IPS DF 19.7 (cell line): ENCODE data around the gene SLFN5.
"Not testable (repeated sequence)": the region's sequence is repeated elsewhere in the genome, so short reads cannot be mapped to it uniquely, and the experiment has no call there.

Experiments used
- DNase-seq: peaks from one replicate; pipeline ENCODE4 v3.0.0-alpha.2; 2013; ENCODE audit warnings: low read depth, low spot score

The SLFN5 gene

DNA sequence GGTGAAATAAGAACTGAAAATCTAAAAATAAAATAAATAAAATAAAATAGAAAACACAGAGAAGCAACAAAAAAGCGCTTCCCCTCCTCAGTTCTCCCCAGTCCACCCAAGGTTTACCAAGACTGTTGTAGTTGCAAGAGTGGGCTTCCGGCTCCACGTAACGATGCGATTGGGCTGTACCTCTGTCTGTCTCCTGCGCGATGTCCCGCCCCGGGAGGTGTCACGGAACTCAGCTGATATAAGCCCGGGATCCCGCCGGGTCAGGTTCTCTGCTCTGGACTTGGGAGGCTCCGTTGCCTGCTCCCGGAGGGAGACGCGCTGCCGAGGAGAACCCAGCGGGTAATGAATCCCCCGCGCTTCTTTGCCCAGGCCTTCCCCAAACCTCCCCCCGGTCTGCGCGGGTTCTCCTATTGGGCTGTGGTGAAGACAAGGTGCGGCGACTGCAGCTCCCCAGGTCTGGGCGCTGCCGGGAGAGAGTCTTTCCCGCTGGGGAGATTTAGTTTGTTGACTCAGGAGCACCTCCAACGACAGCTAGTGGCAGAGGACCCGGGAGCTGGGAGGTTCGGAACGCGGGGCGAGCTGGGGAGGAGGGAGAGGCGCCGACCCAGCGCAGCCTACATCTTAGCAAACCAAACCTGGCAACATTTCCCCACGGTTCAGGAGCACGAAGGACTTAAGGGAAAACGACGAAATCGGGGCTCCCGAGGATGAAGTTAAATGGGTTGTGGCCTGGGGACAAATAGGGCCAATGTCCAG is at the start of gene SLFN5:
Gene SLFN5 (plus strand): TSS at position 268 of the 756 bp plus-strand sequence. CDS start 15,619 bp downstream, outside the sequence.
- DNase-seq: peak; percentile 45

DNA sequence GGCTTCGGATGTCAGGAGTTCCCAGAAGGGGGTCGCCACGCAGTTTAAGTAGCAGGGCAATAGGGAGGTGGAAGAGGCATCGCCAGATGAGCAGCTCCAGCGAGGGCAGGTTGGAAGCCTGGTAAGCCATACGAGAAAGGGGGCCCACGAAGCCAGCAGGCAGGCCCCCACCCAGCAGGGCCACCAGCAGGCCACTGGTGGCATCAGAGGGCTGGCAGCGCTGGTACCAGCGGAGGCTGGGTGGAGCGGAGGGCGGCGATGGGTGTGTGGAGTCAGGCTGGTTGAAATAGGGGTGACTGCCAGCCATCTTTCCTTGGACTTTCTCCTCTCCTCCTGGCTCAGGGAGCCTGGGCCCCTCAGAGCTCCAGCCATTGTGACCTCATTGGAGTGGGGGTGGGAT is 48.9 kb upstream of the SLFN5 start, which contains the start of gene SLC35G3:
Gene SLC35G3 (minus strand): TSS at position 393 of the 400 bp plus-strand sequence. CDS start 86 bp downstream, at position 307.
- not testable (repeated sequence) for DNase-seq

DNA sequence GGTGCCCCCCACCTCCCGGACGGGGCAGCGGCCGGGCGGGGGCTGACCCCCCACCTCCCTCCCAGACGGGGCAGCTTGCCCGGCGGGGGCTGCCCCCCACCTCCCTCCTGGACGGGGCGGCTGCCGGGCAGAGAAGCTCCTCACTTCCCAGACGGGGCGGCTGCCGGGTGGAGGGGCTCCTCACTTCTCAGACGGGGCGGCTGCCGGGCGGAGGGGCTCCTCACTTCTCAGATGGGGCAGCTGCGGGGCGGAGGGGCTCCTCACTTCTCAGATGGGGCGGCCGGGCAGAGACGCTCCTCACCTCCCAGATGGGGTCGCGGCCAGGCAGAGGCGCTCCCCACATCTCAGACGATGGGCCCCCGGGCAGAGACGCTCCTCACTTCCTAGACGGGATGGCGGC is 47.8 kb upstream of the SLFN5 start:
- not testable (repeated sequence) for DNase-seq

DNA sequence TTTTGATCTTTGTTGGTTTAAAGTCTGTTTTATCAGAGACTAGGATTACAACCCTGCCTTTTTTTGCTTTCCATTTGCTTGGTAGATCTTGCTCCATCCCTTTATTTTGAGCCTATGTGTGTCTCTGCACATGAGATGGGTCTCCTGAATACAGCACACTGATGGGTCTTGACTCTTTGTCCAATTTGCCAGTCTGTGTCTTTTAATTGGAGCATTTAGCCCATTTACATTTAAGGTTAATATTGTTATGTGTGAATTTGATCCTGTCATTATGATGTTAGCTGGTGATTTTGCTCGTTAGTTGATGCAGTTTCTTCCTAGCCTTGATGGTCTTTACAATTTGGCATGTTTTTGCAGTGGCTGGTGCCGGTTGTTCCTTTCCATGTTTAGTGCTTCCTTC is 40.3 kb upstream of the SLFN5 start:
- not testable (repeated sequence) for DNase-seq

DNA sequence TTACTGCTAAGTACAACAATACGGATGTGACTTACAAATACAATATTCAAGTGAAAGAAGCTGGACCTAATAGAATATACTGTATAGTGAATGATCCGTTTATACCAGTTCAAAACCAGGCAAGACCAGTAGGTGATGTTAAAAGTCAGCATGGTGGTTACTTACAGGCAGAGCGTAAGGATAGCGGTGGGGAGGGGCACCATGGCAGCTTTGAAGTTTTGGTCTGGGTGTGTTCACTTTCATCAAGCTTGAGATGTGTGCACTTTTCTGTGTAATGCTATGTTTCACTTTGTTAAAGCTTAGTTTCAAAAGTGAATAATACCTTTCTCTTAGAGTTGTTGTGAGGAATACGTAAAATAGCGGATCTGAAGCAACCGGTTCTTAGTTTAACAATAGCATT is 32.1 kb upstream of the SLFN5 start:
- DNase-seq: no peak

DNA sequence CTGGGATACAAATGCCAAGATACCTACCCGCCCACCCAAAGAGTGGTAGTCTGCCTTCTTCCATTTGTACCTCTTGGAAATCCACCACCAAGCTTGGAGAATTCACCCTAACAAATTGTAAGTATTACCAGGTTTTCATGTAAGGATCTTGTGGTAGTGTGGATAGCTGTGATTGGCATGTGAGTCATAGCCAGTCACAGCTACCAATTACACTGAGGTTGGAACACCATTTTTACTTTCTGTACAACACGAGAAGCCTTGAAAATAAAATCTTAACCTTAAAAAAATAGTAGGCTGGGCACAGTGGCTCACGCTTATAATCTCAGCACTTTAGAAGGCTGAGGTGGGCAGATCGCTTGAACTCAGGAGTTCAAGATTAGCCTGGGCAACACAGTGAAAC is 30.2 kb upstream of the SLFN5 start:
- no peak for DNase-seq

DNA sequence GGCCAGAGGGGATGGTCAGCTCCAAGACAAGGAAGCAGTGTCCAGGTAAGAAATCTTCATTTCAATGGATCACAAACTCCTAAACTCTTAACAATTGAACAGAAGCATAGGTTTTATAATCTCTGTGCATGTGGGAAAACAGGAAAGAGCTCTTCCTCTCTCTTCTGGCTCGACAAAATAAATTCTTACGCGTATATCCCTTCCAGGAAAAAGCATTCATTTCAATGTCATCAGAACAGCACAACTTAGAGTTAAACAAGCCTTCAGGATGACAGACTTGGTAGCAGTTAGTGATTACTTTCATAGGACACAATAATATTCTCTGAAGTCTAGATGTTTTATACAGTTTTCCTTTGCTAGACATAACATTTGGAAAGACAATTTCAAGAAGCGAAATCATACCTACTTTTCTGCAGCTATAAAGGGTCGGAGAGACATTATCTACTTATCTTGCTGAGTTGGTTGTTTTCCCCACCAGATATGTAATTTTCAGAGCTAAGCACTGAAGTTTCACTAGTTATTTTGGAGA is 29.4 kb upstream of the SLFN5 start:
- DNase-seq: no peak

DNA sequence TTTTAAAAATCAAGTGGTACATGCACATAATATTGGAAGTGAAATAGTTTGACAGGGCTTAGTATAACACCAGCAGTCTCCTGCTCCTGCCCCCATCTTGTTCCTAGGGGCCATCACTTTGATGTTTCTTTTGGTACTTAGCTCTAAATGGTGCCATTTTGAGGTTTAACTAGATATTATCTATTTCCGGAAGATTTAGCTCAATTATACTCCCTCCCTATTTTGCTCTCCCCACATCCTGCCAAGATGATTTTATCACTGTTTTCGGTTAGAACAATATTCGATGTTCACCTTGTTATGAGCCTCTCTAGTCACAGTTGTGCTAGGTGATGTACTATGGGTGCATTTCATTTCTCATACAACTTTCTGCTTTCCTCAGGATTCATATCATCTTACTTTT is 28.7 kb upstream of the SLFN5 start:
- DNase-seq: no peak

DNA sequence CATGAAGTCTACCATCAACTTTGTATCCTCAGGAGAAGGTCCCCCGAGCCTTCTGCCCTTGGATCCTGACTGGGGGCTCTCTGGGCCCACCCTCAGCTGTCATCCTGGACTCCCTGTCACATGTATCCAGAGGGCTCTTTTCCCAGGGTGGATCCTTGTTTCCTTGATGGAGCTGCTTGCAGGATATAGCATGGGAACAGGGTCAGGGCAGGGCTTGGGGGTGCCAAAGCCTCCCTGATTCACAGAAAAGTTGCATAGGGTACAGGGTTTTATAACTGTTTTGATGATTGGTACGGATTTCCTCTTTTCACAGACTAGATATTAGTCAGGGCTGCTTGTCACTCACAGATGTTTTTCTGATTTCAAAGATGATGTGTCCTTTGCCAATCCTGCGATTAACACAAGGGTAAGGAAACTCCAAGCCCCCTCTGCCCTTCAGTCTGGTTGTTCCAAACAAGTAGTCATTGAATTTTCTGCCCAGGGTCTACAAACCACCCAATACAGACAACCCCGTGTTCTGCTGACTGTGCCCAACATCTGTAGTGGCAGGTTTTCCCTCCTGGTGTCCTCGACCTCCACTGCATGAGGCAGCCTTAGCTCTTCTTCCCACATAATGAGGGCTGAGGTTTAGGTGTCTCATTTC is 28.1 kb upstream of the SLFN5 start:
- DNase-seq: no peak

DNA sequence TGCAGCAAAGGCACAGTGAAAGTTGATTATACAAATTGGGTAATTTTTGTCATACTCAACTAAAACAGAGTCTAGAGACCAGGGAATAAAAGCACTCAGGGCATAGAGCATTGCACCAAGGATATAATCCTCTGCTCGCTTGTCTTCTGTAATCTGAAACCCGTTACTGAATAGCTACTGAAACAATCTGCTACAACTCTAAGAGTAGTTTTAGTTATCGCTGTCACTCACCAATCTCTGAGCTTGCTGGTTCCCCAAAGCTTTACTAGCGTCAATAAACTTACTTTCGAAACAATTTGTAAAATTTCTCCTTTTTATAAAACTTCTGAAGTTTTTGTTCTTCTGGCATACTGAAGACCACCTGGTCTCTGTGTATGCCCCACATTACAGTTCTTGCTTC is 25.8 kb upstream of the SLFN5 start:
- DNase-seq: no peak

DNA sequence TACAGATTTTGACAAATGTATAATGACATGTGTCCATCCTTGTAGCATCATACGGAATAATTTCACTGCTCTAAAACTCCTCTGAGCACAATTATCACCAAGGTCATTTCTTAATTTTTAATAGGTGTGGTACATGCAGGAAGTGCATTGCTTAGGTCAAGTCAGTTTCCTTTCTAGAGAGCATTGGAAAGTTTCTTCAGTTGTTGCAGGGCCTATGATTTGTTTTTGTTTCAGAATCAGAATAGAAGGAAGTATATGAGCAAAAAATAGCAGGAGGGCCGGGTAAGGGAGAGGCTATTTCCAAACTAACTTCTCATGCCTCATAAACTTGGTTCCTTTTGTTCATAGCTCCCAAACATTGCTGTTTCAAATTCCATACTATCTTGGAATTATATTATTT is 24.0 kb upstream of the SLFN5 start:
- DNase-seq: no peak

DNA sequence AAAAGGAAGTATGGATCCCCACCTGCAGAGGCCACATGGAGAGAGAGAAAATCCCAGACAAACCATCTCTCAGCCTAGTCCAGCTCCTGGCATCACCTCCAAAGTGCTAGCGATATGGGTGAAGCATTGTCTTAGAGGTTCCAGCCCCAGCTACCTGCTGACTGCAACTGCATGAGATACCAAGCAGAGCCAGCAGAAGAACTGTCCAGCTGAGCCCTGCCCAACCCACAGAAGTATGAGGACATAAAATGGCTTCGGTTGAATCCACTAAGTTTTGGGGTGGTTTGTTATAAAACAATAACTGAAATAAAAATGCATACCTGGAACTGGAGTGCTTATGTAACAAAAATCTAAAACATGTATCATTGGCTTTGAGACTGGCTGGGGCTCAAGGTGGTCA is 20.4 kb upstream of the SLFN5 start:
- DNase-seq: no peak

DNA sequence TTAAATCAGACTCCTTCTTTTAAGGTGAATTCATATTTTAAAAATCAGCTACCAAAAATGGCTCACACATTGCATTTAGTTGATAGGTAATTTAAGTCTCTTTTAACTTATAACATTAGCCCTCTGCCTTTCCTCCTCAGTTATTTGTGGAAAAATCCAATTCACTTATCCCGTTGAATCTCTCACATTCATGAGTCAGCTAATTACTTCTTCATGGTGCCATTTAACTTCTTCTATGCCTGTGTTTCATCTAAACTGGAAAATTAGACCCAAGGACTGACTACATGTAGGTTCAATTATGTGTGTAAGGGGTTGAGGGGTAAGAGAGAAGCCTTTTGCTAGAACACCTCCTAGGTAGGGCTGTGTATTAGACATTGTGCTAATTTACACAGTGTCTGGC is 18.4 kb upstream of the SLFN5 start:
- DNase-seq: no peak

DNA sequence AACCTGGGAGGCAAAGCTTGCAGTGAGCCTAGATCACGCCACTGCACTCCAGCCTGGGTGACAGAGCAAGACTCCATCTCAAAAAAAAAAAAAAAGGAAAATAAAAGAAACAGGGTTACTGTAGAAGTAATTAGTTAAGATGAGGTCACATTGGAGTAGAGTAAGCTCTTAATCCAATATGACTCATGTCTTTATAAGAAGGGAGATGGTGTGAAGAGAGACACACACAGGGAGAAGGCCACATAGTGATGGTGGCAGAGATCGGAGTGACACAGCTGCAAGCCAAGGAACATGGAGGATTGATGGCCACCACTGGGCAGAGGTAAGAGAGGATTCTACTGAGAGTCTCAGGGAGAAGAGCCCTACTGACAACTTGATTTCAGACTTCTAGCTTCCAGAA is 15.3 kb upstream of the SLFN5 start:
- no peak for DNase-seq

DNA sequence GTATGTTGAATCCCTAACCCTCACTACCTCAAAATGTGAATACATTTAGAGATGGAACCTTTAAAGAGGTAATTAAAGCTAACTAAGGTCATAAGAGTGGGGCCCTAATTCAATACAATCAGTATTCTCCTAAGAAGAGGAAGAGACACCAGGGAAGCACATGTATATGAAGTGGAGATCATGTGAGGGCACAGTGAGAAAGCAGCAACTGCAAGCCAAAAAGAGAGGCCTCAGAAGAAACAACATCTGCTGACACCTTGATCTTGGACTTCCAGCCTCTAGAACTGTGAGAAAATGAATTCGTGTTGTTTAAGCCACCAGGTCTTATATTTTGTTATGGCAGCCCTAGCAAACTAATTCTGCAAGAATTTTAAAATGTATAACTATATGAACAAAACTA is 13.2 kb upstream of the SLFN5 start:
- no peak for DNase-seq

DNA sequence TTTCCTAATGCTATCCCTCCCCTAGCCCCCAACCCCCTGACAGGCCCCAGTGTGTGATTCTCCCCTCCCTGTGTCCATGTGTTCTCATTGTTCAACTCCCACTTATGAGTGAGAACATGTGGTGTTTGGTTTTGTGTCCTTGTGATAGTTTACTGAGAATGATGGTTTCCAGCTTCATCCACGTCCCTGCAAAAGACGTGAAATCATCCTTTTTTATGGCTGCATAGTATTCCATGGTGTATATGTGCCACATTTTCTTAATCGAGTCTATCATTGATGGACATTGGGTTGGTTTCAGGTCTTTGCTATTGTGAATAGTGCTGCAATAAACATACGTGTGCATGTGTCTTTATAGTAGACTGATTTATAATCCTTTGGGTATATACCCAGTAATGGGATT is 8.6 kb upstream of the SLFN5 start:
- not testable (repeated sequence) for DNase-seq

DNA sequence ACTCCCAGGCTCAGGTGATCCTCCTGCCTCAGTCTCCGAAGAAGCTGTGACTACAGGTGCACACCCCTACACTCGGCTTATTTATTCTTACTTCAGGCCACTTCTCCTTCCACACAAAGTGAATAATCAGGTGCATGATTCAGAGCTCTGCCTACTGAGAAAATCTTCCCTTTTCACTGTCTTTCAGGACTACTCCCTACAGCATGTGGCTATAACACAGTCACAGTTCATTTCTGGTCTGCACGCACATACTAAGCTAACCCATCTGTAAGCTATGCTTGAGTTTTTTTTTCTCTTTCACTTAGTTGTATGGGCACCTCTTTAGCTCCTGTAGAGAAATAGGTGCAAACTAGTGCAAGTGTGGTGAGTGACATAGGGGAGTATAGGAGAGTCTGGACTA is 7.6 kb upstream of the SLFN5 start:
- DNase-seq: no peak

DNA sequence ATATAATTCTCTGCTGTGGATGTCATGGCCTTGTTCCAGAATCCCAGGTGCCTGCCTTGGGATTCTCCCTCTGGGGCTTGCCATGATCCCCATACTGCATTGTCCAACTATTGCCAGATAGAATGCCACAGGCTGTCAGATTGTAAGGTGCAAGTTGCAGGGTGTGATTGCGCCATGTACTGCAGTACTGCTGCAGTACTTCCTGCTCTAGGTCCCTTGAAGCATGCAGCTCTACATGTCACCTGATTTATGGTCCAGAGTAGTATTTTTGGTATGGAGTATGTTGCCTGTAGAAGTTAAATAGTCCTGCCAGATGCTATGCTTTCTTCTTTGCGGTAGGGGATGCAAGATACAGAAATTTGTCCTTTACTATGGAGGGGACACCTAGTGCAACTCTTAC is 7.0 kb upstream of the SLFN5 start:
- no peak for DNase-seq

DNA sequence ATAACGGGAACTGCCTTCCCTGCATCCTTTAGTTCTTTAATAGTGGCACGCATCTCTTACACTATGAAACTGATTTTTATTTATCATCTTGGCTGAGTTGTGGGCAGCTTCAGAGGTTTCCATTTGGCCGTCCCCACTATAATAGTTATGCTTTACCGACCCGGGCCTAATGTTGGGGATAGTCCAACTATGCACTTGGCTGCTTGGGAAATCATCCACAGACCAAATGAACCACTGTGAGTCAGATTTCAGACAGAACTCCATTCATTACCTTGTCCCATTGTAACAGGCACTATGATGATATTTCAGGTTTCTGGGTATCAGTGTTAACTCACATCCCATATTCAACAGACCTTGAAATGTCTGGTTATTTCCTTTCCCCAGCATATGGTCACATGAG is 6.1 kb upstream of the SLFN5 start:
- DNase-seq: no peak

DNA sequence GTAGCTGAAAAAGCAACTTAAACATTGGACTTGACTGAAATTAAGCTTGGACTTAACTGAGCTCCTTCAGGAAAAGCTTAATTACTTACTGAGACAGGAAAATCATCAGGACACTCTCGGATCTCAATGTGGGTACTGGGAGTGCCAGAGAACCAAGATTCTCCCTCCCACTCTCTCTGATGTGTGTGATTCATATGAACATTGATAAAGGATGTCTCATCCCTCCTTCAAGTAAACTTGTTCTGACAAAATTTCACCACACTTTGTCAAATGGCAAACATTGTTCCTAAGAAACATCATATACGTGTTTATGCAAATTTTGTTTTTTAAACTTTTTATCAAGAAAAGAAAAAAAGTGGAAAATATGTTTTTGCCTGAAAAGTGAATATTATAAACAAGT is 4.1 kb upstream of the SLFN5 start:
- DNase-seq: no peak

DNA sequence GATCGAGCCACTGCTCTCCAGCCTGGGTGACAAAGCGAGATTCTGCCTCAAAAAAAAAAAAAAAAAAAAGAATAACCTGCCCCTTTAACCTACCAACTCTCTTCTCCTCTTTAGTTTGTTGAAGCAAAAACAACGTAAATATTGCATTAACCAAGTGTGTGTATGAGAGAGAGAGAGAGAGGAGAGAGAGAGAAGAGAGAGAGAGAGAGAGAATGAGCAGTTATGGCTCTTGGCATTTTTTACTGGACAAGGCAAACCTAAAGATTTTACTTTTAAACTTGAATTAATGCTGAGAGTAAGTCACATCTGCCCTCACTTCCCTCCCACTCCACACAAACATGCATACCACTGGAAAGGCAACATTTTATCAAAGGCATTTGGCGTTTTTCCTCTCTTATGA is 3.0 kb upstream of the SLFN5 start:
- no peak for DNase-seq

DNA sequence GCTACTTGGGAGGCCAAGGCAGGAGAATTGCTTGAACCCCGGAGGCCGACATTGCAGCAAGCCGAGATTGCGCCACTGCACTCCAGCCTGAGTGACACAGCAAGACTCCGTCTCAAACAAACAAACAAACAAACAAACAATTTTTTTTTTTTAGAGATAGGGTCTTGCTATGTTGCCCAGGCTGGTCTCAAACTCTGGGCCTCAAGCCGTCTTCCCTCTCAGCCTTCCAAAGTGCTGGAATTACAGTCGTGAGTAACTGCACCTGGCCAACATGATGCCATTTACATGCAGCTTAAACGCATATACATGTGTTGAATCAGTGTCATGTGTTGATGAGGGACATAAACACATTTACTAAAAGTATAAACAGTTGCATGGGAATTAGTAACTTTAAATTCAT is 2.0 kb upstream of the SLFN5 start:
- no peak for DNase-seq

DNA sequence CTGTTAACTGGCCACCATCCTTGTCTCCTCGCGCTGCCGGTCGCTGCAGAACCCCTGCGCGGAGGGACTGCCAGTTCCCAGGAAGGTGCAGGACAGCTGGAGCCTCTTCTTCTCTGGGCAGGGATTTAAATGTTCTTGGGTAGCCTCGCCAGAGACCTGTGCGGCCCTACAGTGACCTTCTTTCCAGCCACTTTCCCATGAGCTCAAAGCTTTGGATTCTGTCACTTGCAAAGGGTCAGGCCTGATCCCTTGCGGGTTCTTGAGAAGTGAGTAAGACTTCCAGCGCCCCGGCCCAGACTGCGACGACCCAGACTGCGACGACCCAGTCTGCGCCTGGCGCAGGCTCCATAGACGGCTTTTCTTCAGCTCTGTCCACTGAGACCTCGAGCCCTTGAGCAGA is 1.4 kb upstream of the SLFN5 start:
- no peak for DNase-seq
